SK-N-SH (cell line): ENCODE results near the gene OXCT1. TPM values are rescaled to one million over a fixed set of nuclear protein-coding genes. Genes with fewer than 3 reads are reported as not detected.
"Not testable (repeated sequence)": the region's sequence is repeated elsewhere in the genome, so short reads cannot be mapped to it uniquely, and the experiment has no call there.

ENCODE experiments used
- CTCF ChIA-PET: fragments of 300-600, 350-600 bp; formaldehyde crosslinking; extraction: SDS; loops from one replicate; lab custom pipeline; 2021; lab: Yijun Ruan, JAX
- POLR2A ChIA-PET: fragments of 350-600 bp; sonication (Branson Sonifier 250); formaldehyde crosslinking; extraction: SDS; loops from one replicate; lab custom pipeline; 2020; ENCODE audit warnings: antibody characterized with exemption, inconsistent platforms; lab: Yijun Ruan, JAX
- DNase-seq: peaks from one replicate; pipeline ENCODE4 v3.0.0; 2012
- H2AFZ ChIP-seq: fragments of 200-600 bp; sonication (generic); 2 replicates; pipeline ENCODE4 v1.8.1; 2016; ENCODE audit warnings: antibody characterized with exemption, mild to moderate bottlenecking, low read depth
- H3F3A ChIP-seq: fragments of 200-600 bp; sonication (generic); replicated peaks from 2 replicates; pipeline ENCODE3; 2016; ENCODE audit warnings: antibody characterized with exemption, mild to moderate bottlenecking; ENCODE audit not compliant: insufficient read depth
- H3K27ac ChIP-seq, 2 experiments: fragments of 200-500 bp in 1 of 2; fragments of 200-600 bp in 1 of 2; sonication (Bioruptor generic) in 1 of 2; sonication (generic), shearing (Covaris generic) in 1 of 2; 2 replicates each; pipeline versions ENCODE4 v1.5.1 to v1.6.1; 2014 to 2016; ENCODE audit warnings: low read depth in 2 of 2, inconsistent platforms in 1 of 2, low read length in 1 of 2, mild to moderate bottlenecking in 1 of 2, mixed read lengths in 1 of 2
- H3K27me3 ChIP-seq: fragments of 200-600 bp; sonication (generic), shearing (Covaris generic); 2 replicates; pipeline ENCODE4 v1.6.1; 2016; ENCODE audit warnings: mixed run types; ENCODE audit not compliant: insufficient read depth
- H3K36me3 ChIP-seq, 2 experiments: fragments of 200-500 bp in 1 of 2; fragments of 200-600 bp in 1 of 2; sonication (Bioruptor generic) in 1 of 2; sonication (generic) in 1 of 2; replicated peaks in 1 of 2; 2 replicates each; pipeline versions ENCODE3 to v1.5.1; 2014 to 2016; ENCODE audit warnings: low read length in 1 of 2, mild to moderate bottlenecking in 1 of 2; ENCODE audit not compliant: insufficient read depth in 2 of 2, control insufficient read depth in 1 of 2
- H3K4me1 ChIP-seq, 2 experiments: fragments of 200-500 bp in 1 of 2; fragments of 200-600 bp in 1 of 2; sonication (Bioruptor generic) in 1 of 2; sonication (generic), shearing (Covaris generic) in 1 of 2; 2 replicates each; pipeline versions ENCODE4 v1.5.1 to v1.6.1; 2014 to 2016; ENCODE audit warnings: low read depth in 1 of 2, low read length in 1 of 2, mixed run types in 1 of 2; ENCODE audit not compliant: insufficient read depth in 2 of 2, control insufficient read depth in 1 of 2
- H3K4me2 ChIP-seq: fragments of 200-600 bp; sonication (generic), shearing (Covaris generic); 2 replicates; pipeline ENCODE4 v1.6.1; 2017; ENCODE audit warnings: mixed run types
- H3K4me3 ChIP-seq, 2 experiments: fragments of 200-500 bp in 1 of 2; fragments of 200-600 bp in 1 of 2; sonication (Bioruptor generic) in 1 of 2; sonication (generic), shearing (Covaris generic) in 1 of 2; 2 replicates each; pipeline versions ENCODE4 v1.5.1 to v1.8.1; 2014 to 2016; ENCODE audit warnings: low read depth in 2 of 2, inconsistent platforms in 1 of 2, low read length in 1 of 2, mild to moderate bottlenecking in 1 of 2, mixed read lengths in 1 of 2, moderate library complexity in 1 of 2
- H3K79me2 ChIP-seq: fragments of 200-600 bp; sonication (generic); 2 replicates; pipeline ENCODE4 v1.8.1; 2017; ENCODE audit warnings: mild to moderate bottlenecking; ENCODE audit not compliant: insufficient read depth
- H3K9ac ChIP-seq: fragments of 200-600 bp; sonication (generic); 2 replicates; pipeline ENCODE4 v1.6.1; 2017; ENCODE audit warnings: mixed run types
- H3K9me2 ChIP-seq: fragments of 200-600 bp; sonication (generic); 2 replicates; pipeline ENCODE4 v1.6.1; 2017; ENCODE audit warnings: mixed run types
- H3K9me3 ChIP-seq: fragments of 200-600 bp; sonication (generic); 2 replicates; pipeline ENCODE4 v1.6.1; 2017; ENCODE audit warnings: mixed run types, mild to moderate bottlenecking, moderate library complexity
- H4K20me1 ChIP-seq: fragments of 200-600 bp; sonication (generic); 2 replicates; pipeline ENCODE4 v1.6.1; 2017; ENCODE audit warnings: mild to moderate bottlenecking, mixed run types; ENCODE audit not compliant: insufficient read depth
- CHD2 ChIP-seq: fragments of 150-350 bp; IDR thresholded peaks from 2 replicates; pipeline ENCODE4 v1.6.1; 2018; ENCODE audit warnings: low read length; ENCODE audit not compliant: partially characterized antibody
- EP300 ChIP-seq, 2 experiments: IDR thresholded peaks; 2 replicates each; pipeline versions ENCODE4 v1.4.0 to v1.6.1; 2012; ENCODE audit warnings: borderline replicate concordance in 1 of 2, low read depth in 1 of 2, low read length in 1 of 2
- EZH2phosphoT487 ChIP-seq: fragments of 200-600 bp; sonication (generic); IDR thresholded peaks from 2 replicates; pipeline ENCODE4 v1.6.1; 2017; ENCODE audit warnings: low read depth, mixed run types, mild to moderate bottlenecking, antibody characterized with exemption, moderate library complexity, borderline replicate concordance
- FOXJ3 ChIP-seq: sonication (generic); formaldehyde crosslinking; IDR thresholded peaks from 2 replicates; pipeline ENCODE4 v1.5.1; 2020; ENCODE audit warnings: mild to moderate bottlenecking, missing genetic modification reagents
- FOXM1 ChIP-seq: IDR thresholded peaks from 2 replicates; pipeline ENCODE4 v1.4.0; 2012; ENCODE audit warnings: low read depth, mild to moderate bottlenecking
- GABPA ChIP-seq: IDR thresholded peaks from 2 replicates; pipeline ENCODE4 v1.4.0; 2012; ENCODE audit warnings: low read depth, mild to moderate bottlenecking
- GATA2 ChIP-seq: sonication (generic); formaldehyde crosslinking; IDR thresholded peaks from 2 replicates; pipeline ENCODE4 v1.5.0; 2020; ENCODE audit warnings: mild to moderate bottlenecking, missing genetic modification reagents
- IRF3 ChIP-seq: fragments of 150-350 bp; IDR thresholded peaks from 2 replicates; pipeline ENCODE4 v1.6.1; 2016; ENCODE audit warnings: mild to moderate bottlenecking, low read depth, low read length
- MEF2A ChIP-seq: IDR thresholded peaks from 2 replicates; pipeline ENCODE4 v1.4.0; 2012; ENCODE audit warnings: low read depth, borderline replicate concordance
- MXI1 ChIP-seq: IDR thresholded peaks from 2 replicates; pipeline ENCODE4 v1.6.1; 2012; ENCODE audit warnings: mild to moderate bottlenecking, low read depth, low read length, improper control_type of control experiment
- PBX3 ChIP-seq: IDR thresholded peaks from 2 replicates; pipeline ENCODE4; 2012
- RAD21 ChIP-seq: IDR thresholded peaks from 2 replicates; pipeline ENCODE4 v1.6.1; 2012; ENCODE audit warnings: mild to moderate bottlenecking, low read length
- RXRA ChIP-seq: IDR thresholded peaks from 2 replicates; pipeline ENCODE4 v1.4.0; 2012; ENCODE audit warnings: low read depth, mild to moderate bottlenecking, borderline replicate concordance
- SMC3 ChIP-seq: IDR thresholded peaks from 2 replicates; pipeline ENCODE4 v1.6.1; 2012; ENCODE audit warnings: low read depth, low read length, improper control_type of control experiment
- WGBS: methylation state at CpG from one replicate; pipeline ENCODE4 v1.1.6; 2017; ENCODE audit warnings: low lambda C conversion rate; 5-methylcytosine and 5-hydroxymethylcytosine counted together
- polyA plus RNA-seq, 3 experiments: library from polyadenylated mRNA; depleted of rRNA; stranded (reverse); fragments of >200 nt; gene quantifications; 2 replicates each; pipeline ENCODE4 v1.2.3, GENCODE V29; 2012

OXCT1 gene
- polyA plus RNA-seq, 1 of the 3 experiments (the other 2 are of a cell fraction): 11.7 TPM

- no peaks in the 10 kb centered on the region for H3K9me3 ChIP-seq
- H3K36me3 ChIP-seq: peaks cover 16 to 26% of the 10 kb centered on the region in 2 experiments
- POLR2A ChIA-PET: no interaction called here
- CTCF ChIA-PET: interaction anchor here (1.5 kb wide), 1 partner anchor 107 kb away, joined by 4 read pairs; no protein-coding TSS in a partner anchor
- H3K4me3 ChIP-seq: no peak overlapping the region
- H3K4me2 ChIP-seq: no peak overlapping the region
- no peak for TF ChIP-seq EP300 (IDR thresholded peaks at IDR 0.05; ENCODE audit: borderline replicate concordance in 1 of 2, low read depth in 1 of 2, low read length in 1 of 2)
- no peak for TF ChIP-seq EZH2phosphoT487
- TF ChIP-seq FOXM1: no peak
- no peak for TF ChIP-seq MEF2A
- TF ChIP-seq GABPA: no peak
- TF ChIP-seq GATA2 (CRISPR knock-in tag): no peak
- no peak for TF ChIP-seq RAD21
- TF ChIP-seq PBX3: no peak
- TF ChIP-seq SMC3: no peak
- TF ChIP-seq RXRA: no peak
- TF ChIP-seq IRF3: no peak
- no peak for TF ChIP-seq FOXJ3 (CRISPR knock-in tag)
- TF ChIP-seq MXI1: no peak
- TF ChIP-seq CHD2: no peak
- no peak overlapping the region for H2AFZ ChIP-seq
- no peaks in the 10 kb centered on the region for H3K79me2 ChIP-seq
- no peak for DNase-seq
- no peak overlapping the region for H3K9ac ChIP-seq
- no peaks in the 10 kb centered on the region for H3K9me2 ChIP-seq
- no peak overlapping the region for H3K27ac ChIP-seq
- H3K4me1 ChIP-seq: no peaks in the 10 kb centered on the region
- H4K20me1 ChIP-seq: no peaks in the 10 kb centered on the region
- no peaks in the 10 kb centered on the region for H3F3A ChIP-seq
- H3K27me3 ChIP-seq: no peaks in the 10 kb centered on the region
Observed at GRCh38 chr5:41735213-41735612, 135.0 kb downstream of the OXCT1 start.

- H3K79me2 ChIP-seq, H3K9ac ChIP-seq, H4K20me1 ChIP-seq, H2AFZ ChIP-seq, CTCF ChIA-PET, H3K4me3 ChIP-seq, H3K36me3 ChIP-seq, H3K4me1 ChIP-seq, H3K9me2 ChIP-seq, H3F3A ChIP-seq, H3K9me3 ChIP-seq, H3K27ac ChIP-seq, H3K27me3 ChIP-seq, POLR2A ChIA-PET, DNase-seq, H3K4me2 ChIP-seq: not testable (repeated sequence)
- WGBS: 77% methylated on average over 5 of the region's 5 CpGs
Observed at GRCh38 chr5:41729381-41729780, 140.8 kb downstream of the OXCT1 start.
